ENCODE data around the gene SKI.

DNA sequence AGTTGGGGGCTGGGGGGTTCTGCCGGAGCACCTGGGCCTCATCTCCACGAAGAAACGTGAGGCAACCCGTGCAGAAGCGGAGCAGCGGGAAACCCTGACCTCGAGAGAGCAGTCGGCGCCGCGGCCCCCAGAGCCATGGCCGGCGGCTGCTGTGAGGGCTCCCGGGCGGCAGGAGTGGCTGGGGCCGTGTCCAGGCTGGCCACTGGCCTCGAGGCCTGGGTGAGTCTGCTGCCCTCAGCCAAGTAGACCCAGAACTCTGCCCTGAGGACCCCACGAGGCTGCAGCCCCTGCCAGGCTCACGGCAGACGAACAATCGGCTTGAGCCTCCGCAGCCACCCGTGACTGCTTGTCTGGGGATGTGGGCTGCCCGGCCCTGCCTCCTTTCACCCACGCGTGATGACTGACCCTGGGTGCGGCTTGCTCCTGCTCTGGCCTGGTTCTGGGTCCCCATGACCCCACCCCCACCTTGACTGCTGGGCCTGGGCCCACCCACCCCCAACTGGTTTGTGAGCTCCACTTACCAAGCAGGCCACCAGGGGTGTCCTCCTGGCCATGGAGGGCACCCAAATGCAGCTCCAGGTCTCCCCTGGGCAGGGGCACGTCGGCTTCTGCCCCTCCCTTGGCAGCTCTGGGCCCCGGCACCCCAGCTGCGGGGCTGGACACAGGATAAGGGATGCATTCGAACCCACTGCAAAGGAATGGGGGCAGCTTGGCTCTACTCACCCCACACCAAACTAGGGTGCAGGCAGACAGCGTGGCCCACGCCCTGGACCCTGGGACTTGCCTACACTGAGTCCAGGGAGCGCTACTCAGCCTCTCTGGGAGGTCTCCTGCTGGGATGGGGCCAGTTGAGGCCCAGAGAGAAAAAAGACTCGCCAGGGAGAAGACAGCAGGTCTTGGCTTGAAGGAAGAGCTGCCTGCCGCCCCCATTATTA, 129.1 kb downstream of the SKI start:
- TF ChIP-seq, protein P1, sequence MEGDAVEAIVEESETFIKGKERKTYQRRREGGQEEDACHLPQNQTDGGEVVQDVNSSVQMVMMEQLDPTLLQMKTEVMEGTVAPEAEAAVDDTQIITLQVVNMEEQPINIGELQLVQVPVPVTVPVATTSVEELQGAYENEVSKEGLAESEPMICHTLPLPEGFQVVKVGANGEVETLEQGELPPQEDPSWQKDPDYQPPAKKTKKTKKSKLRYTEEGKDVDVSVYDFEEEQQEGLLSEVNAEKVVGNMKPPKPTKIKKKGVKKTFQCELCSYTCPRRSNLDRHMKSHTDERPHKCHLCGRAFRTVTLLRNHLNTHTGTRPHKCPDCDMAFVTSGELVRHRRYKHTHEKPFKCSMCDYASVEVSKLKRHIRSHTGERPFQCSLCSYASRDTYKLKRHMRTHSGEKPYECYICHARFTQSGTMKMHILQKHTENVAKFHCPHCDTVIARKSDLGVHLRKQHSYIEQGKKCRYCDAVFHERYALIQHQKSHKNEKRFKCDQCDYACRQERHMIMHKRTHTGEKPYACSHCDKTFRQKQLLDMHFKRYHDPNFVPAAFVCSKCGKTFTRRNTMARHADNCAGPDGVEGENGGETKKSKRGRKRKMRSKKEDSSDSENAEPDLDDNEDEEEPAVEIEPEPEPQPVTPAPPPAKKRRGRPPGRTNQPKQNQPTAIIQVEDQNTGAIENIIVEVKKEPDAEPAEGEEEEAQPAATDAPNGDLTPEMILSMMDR (IDR thresholded peaks at IDR 0.05; ENCODE audit: borderline replicate concordance, extremely low read depth, low read length, poor library complexity, severe bottlenecking): no peak
- no peak for TF ChIP-seq EZH2 (IDR thresholded peaks at IDR 0.05; ENCODE audit: borderline replicate concordance, low read depth, low read length, severe bottlenecking)
